OCI-LY7 (cell line): ENCODE results near the gene GLIS1. TPM values are rescaled to one million over a fixed set of nuclear protein-coding genes. Genes with fewer than 3 reads are reported as not detected.

ENCODE experiments used
- BruUV-seq: library from RNA; stranded (reverse); fragments of 400-500 nt; replicated peaks from 2 replicates; lab custom pipeline; 2021; lab: Mats Ljungman, UMichigan
- CTCF ChIA-PET: fragments of 300-600 bp; sonication (Branson Sonifier 250); formaldehyde crosslinking; loops from one replicate; lab custom pipeline; 2022; ENCODE audit warnings: antibody characterized with exemption; ENCODE audit not compliant: unreplicated experiment; lab: Charles Lee
- POLR2A ChIA-PET: fragments of 300-600 bp; sonication (Branson Sonifier 250); formaldehyde crosslinking; loops from one replicate; lab custom pipeline; 2022; ENCODE audit warnings: antibody characterized with exemption; lab: Charles Lee
- DNase-seq: peaks from one replicate; pipeline ENCODE4 v3.0.0-alpha.2; 2015; ENCODE audit warnings: low spot score
- H2AFZ ChIP-seq: fragments of 200-600 bp; sonication (generic), shearing (Covaris generic); 2 replicates; pipeline ENCODE4 v1.6.1; 2014; ENCODE audit warnings: mild to moderate bottlenecking, antibody characterized with exemption, low read length, moderate library complexity
- H3K27ac ChIP-seq: fragments of 200-600 bp; sonication (generic); 2 replicates; pipeline ENCODE4 v1.5.1; 2014; ENCODE audit warnings: mixed run types, low read depth, mild to moderate bottlenecking, moderate library complexity, low read length, inconsistent platforms; ENCODE audit not compliant: poor library complexity, severe bottlenecking
- H3K36me3 ChIP-seq: fragments of 200-600 bp; sonication (generic); 2 replicates; pipeline ENCODE4 v1.6.1; 2014; ENCODE audit warnings: mild to moderate bottlenecking, antibody characterized with exemption, low read length, moderate library complexity, mixed read lengths; ENCODE audit not compliant: insufficient read depth
- H3K4me1 ChIP-seq: fragments of 200-600 bp; sonication (generic); 2 replicates; pipeline ENCODE4 v1.5.1; 2014; ENCODE audit warnings: mild to moderate bottlenecking, low read length; ENCODE audit not compliant: insufficient read depth, poor library complexity, severe bottlenecking
- H3K4me2 ChIP-seq: fragments of 200-600 bp; sonication (generic); 2 replicates; pipeline ENCODE4 v1.6.1; 2014; ENCODE audit warnings: mild to moderate bottlenecking, low read length
- H3K4me3 ChIP-seq: fragments of 200-600 bp; sonication (generic); 2 replicates; pipeline ENCODE4 v1.5.1; 2014; ENCODE audit warnings: mild to moderate bottlenecking, low read depth, low read length; ENCODE audit not compliant: poor library complexity, severe bottlenecking
- H3K79me2 ChIP-seq: fragments of 200-600 bp; sonication (generic); 2 replicates; pipeline ENCODE4 v1.6.1; 2016; ENCODE audit warnings: low read depth, mild to moderate bottlenecking, low read length, moderate library complexity, mixed read lengths; ENCODE audit not compliant: insufficient read depth
- H3K9me2 ChIP-seq: fragments of 200-600 bp; sonication (generic); 2 replicates; pipeline ENCODE4 v1.6.1; 2016; ENCODE audit warnings: mild to moderate bottlenecking, low read length, mixed read lengths; ENCODE audit not compliant: insufficient read depth
- H3K9me3 ChIP-seq: fragments of 200-600 bp; sonication (generic); 2 replicates; pipeline ENCODE4 v1.6.1; 2014; ENCODE audit warnings: mild to moderate bottlenecking, mixed run types, low read length, mixed read lengths
- H4K20me1 ChIP-seq: fragments of 200-600 bp; sonication (generic); 2 replicates; pipeline ENCODE4 v1.6.1; 2014; ENCODE audit warnings: mild to moderate bottlenecking, antibody characterized with exemption, low read length, moderate library complexity, mixed read lengths; ENCODE audit not compliant: insufficient read depth
- CTCF ChIP-seq: fragments of 200-600 bp; sonication (generic); conservative IDR thresholded peaks from 2 replicates; pipeline ENCODE4 v1.5.1; 2014; ENCODE audit warnings: mild to moderate bottlenecking, antibody characterized with exemption, low read length, moderate library complexity, mixed read lengths
- EZH2phosphoT487 ChIP-seq: fragments of 200-600 bp; sonication (generic); IDR thresholded peaks from 2 replicates; pipeline ENCODE4 v1.6.1; 2018; ENCODE audit warnings: low read depth, borderline replicate concordance, mild to moderate bottlenecking, mixed run types, antibody characterized with exemption, low read length, moderate library complexity, mixed read lengths
- intact Hi-C: fragments of 100-400 bp; cut with micrococcal nuclease; formaldehyde crosslinking; loops from one replicate; pipeline ENCODE4 v1.10.0; 2022; ENCODE audit not compliant: unreplicated experiment
- total RNA-seq, 2 experiments: library from RNA; depleted of rRNA in 1 of 2; stranded (reverse); fragments of >200 nt in 1 of 2; shearing (Covaris generic) in 1 of 2; gene quantifications; 2 replicates each; pipeline ENCODE4 v1.2.3, GENCODE V29; 2014 to 2022

Gene GLIS1
- total RNA-seq, 2 experiments from 2014 or later = not detected

- CTCF ChIA-PET = no interaction called here
- DNase-seq = no peak
- Histone ChIP-seq H3K36me3 (peaks cover 96% of the 10 kb centered on the region), H3K27ac (no peak overlapping the region), H3K9me3 (no peaks in the 10 kb centered on the region), H3K4me3 (no peak overlapping the region), H3K9me2 (no peaks in the 10 kb centered on the region), H3K4me1 (no peaks in the 10 kb centered on the region), H3K4me2 (no peak overlapping the region), H2AFZ (no peak overlapping the region), H3K79me2 (peaks cover 7% of the 10 kb centered on the region; the same call in 1 of the 2 replicates), H4K20me1 (peaks cover 5% of the 10 kb centered on the region; the same call in 1 of the 2 replicates)
- no TSS peak for BruUV-seq
- POLR2A ChIA-PET = interaction anchor here (0.7 kb wide), 1 partner anchor 231 kb away, joined by 3 read pairs; no protein-coding TSS in a partner anchor
- TF ChIP-seq CTCF = no peak
- no peak for TF ChIP-seq EZH2phosphoT487
- intact Hi-C loops = no loop called here
Measured at GRCh38 chr1:53781654-53782053, 42.7 kb upstream of the GLIS1 start.

- Histone ChIP-seq H3K9me2 (no peaks in the 10 kb centered on the region), H3K4me1 (no peaks in the 10 kb centered on the region), H4K20me1 (peaks cover 5% of the 10 kb centered on the region; the same call in 1 of the 2 replicates), H2AFZ (no peak overlapping the region), H3K4me2 (no peak overlapping the region), H3K9me3 (no peaks in the 10 kb centered on the region), H3K36me3 (peaks cover 95% of the 10 kb centered on the region), H3K79me2 (peaks cover 11% of the 10 kb centered on the region; the same call in 1 of the 2 replicates), H3K4me3 (no peak overlapping the region), H3K27ac (no peak overlapping the region)
- no TSS peak for BruUV-seq
- ChIA-PET POLR2A (interaction anchor here (0.6 kb wide), 2 partner anchors 12 to 13 kb away, joined by 3 read pairs; no protein-coding TSS in a partner anchor), CTCF (no interaction called here)
- intact Hi-C loops = no loop called here
- TF ChIP-seq EZH2phosphoT487 (no peak), CTCF (no peak)
- no peak for DNase-seq
Measured at GRCh38 chr1:53777272-53777671, 38.3 kb upstream of the GLIS1 start.

- Histone ChIP-seq H4K20me1 (no peaks in the 10 kb centered on the region), H3K4me3 (no peak overlapping the region), H3K9me2 (no peaks in the 10 kb centered on the region), H3K9me3 (no peaks in the 10 kb centered on the region), H3K36me3 (peaks cover 94% of the 10 kb centered on the region), H3K79me2 (0 out of 2 replicates have a peak, but pooled peaks cover 5% of the 10 kb centered on the region), H2AFZ (no peak overlapping the region), H3K4me2 (no peak overlapping the region), H3K4me1 (no peaks in the 10 kb centered on the region), H3K27ac (no peak overlapping the region)
- ChIA-PET POLR2A (interaction anchor here (0.7 kb wide), 1 partner anchor 490 kb away, joined by 3 read pairs; no protein-coding TSS in a partner anchor), CTCF (no interaction called here)
- no peak for TF ChIP-seq CTCF
- no peak for TF ChIP-seq EZH2phosphoT487
- no TSS peak for BruUV-seq
- intact Hi-C loops = loop anchor here (5.0 kb wide), 1 partner anchor 46 kb away; no protein-coding TSS in a partner anchor
- DNase-seq = no peak
Measured at GRCh38 chr1:53771648-53772047, 32.7 kb upstream of the GLIS1 start.
